Activated B cell treated with CpG ODN at 0.5 μM for 24 hours (primary cell): Measurements from ENCODE around the gene CD207. TPM values are rescaled to one million over a fixed set of nuclear protein-coding genes. Genes with fewer than 3 reads are reported as not detected.

Source experiments
- ATAC-seq: fragments of 200-7000 bp; cut with Tn5 transposase; one replicate; pipeline ENCODE4 v1.10.0; 2021; ENCODE audit warnings: low read depth, mild to moderate bottlenecking, moderate library complexity
- CTCF ChIA-PET: fragments of 350-600 bp; sonication (Branson Sonifier 250); formaldehyde crosslinking; loops from one replicate; lab custom pipeline; 2021; ENCODE audit warnings: antibody characterized with exemption; lab: Charles Lee
- POLR2A ChIA-PET: fragments of 350-600 bp; sonication (Branson Sonifier 250); formaldehyde crosslinking; loops from one replicate; lab custom pipeline; 2021; ENCODE audit warnings: antibody characterized with exemption; lab: Charles Lee
- DNase-seq: peaks from one replicate; pipeline ENCODE4 v3.0.0; 2022
- H3K27ac Mint-ChIP-seq: one replicate; pipeline ENCODE4 v1.8.0; 2020; ENCODE audit warnings: mixed read lengths
- H3K27me3 Mint-ChIP-seq: one replicate; pipeline ENCODE4 v1.8.0; 2021; ENCODE audit warnings: mixed read lengths
- H3K36me3 Mint-ChIP-seq: one replicate; pipeline ENCODE4 v1.8.0; 2021; ENCODE audit warnings: low read depth, mixed read lengths
- H3K4me1 Mint-ChIP-seq: one replicate; pipeline ENCODE4 v1.8.0; 2021; ENCODE audit warnings: mixed read lengths
- H3K4me3 Mint-ChIP-seq: one replicate; pipeline ENCODE4 v1.8.0; 2020; ENCODE audit warnings: mild to moderate bottlenecking, mixed read lengths
- H3K9me3 Mint-ChIP-seq: one replicate; pipeline ENCODE4 v1.8.0; 2020; ENCODE audit warnings: mixed read lengths
- intact Hi-C: fragments of 100-400 bp; cut with micrococcal nuclease; formaldehyde crosslinking; loops from one replicate; pipeline ENCODE4 v1.15.1; 2024
- total RNA-seq: library from RNA; stranded (reverse); gene quantifications from 2 replicates; pipeline ENCODE4 v1.2.3, GENCODE V29; 2022
- TF ChIP-seq, protein P1 (sequence below): fragments of 200-600 bp; IDR thresholded peaks from one replicate; pipeline ENCODE4 v1.8.0; 2022; ENCODE audit warnings: antibody characterized with exemption, mild to moderate bottlenecking

The CD207 gene
- total RNA-seq, 1 donor from 2014 or later, result not detected

GRCh38 chr2:70808983-70809958, 26.3 kb downstream of the CD207 start:
- no peak overlapping the region for H3K4me3 Mint-ChIP-seq
- CTCF ChIA-PET, result no interaction called here
- ATAC-seq, result no peak
- H3K36me3 Mint-ChIP-seq, result no peaks in the 10 kb centered on the region
- POLR2A ChIA-PET, result no interaction called here
- no peak overlapping the region for H3K27ac Mint-ChIP-seq
- no peaks in the 10 kb centered on the region for H3K4me1 Mint-ChIP-seq
- TF ChIP-seq, protein P1, sequence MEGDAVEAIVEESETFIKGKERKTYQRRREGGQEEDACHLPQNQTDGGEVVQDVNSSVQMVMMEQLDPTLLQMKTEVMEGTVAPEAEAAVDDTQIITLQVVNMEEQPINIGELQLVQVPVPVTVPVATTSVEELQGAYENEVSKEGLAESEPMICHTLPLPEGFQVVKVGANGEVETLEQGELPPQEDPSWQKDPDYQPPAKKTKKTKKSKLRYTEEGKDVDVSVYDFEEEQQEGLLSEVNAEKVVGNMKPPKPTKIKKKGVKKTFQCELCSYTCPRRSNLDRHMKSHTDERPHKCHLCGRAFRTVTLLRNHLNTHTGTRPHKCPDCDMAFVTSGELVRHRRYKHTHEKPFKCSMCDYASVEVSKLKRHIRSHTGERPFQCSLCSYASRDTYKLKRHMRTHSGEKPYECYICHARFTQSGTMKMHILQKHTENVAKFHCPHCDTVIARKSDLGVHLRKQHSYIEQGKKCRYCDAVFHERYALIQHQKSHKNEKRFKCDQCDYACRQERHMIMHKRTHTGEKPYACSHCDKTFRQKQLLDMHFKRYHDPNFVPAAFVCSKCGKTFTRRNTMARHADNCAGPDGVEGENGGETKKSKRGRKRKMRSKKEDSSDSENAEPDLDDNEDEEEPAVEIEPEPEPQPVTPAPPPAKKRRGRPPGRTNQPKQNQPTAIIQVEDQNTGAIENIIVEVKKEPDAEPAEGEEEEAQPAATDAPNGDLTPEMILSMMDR, result no peak
- no peak for DNase-seq
- peaks cover 5% of the 10 kb centered on the region for H3K27me3 Mint-ChIP-seq
- intact Hi-C loops, result no loop called here
- H3K9me3 Mint-ChIP-seq, result no peaks in the 10 kb centered on the region

DNA sequence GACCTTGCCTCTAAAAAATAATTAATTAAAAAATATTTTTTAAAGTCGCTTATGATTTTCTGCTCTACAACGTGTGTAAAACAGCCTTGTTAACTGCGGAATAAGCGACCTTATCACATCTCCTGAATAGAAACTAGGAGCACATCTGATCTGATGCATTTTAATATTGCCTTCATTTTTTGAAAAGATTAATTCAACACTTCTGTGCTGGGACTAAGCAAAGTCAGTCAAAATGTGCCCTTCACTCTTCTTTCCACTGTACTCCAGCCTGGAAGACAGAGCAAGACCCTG, 27.8 kb downstream of the CD207 start:
- Mint-ChIP-seq H3K27ac (no peak overlapping the region), H3K4me3 (no peak overlapping the region), H3K9me3 (no peaks in the 10 kb centered on the region), H3K4me1 (no peaks in the 10 kb centered on the region), H3K36me3 (no peaks in the 10 kb centered on the region), H3K27me3 (peaks cover 8% of the 10 kb centered on the region)
- TF ChIP-seq, protein P1, result no peak
- DNase-seq, result no peak
- ATAC-seq, result no peak
- ChIA-PET CTCF (no interaction called here), POLR2A (no interaction called here)
- intact Hi-C loops, result no loop called here

GRCh38 chr2:70807102-70807827, 28.4 kb downstream of the CD207 start:
- TF ChIP-seq, protein P1, result no peak
- H3K36me3 Mint-ChIP-seq, result no peaks in the 10 kb centered on the region
- DNase-seq, result no peak
- intact Hi-C loops, result no loop called here
- no peak for ATAC-seq
- H3K27ac Mint-ChIP-seq, result no peak overlapping the region
- no peaks in the 10 kb centered on the region for H3K4me1 Mint-ChIP-seq
- H3K27me3 Mint-ChIP-seq, result peaks cover 8% of the 10 kb centered on the region
- POLR2A ChIA-PET, result no interaction called here
- no peaks in the 10 kb centered on the region for H3K9me3 Mint-ChIP-seq
- CTCF ChIA-PET, result no interaction called here
- no peak overlapping the region for H3K4me3 Mint-ChIP-seq

- DNase-seq (no peak), ATAC-seq (no peak)
- Mint-ChIP-seq H3K27me3 (peaks cover 8% of the 10 kb centered on the region), H3K4me3 (no peak overlapping the region), H3K36me3 (no peaks in the 10 kb centered on the region), H3K4me1 (no peaks in the 10 kb centered on the region), H3K27ac (no peak overlapping the region), H3K9me3 (no peaks in the 10 kb centered on the region)
- ChIA-PET CTCF (no interaction called here), POLR2A (interaction anchor here (0.7 kb wide), 1 partner anchor 327 kb away, joined by 3 read pairs; no protein-coding TSS in a partner anchor)
- intact Hi-C loops, result no loop called here
- TF ChIP-seq, protein P1, result no peak
Observed at GRCh38 chr2:70806620-70807019, 29.0 kb downstream of the CD207 start.

DNA sequence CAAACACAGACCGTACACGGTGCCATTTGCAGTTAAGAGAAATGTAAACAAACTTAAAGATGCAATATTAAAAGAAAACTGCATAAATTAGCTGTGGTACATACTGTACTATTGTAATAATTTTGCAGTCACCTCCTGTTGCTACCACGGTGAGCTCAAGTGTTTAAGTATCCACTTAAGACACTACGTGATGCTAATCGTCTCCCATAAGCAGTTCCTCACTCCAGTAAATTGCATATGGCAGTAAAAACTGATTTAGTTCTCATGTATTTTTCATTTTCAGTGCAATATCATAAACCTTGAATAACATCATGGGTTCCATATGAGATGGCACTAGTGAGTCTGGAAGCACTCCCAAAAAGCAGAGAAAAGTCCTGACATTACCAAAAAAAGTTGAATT, 29.6 kb downstream of the CD207 start:
- Mint-ChIP-seq H3K9me3 (no peaks in the 10 kb centered on the region), H3K27ac (no peak overlapping the region), H3K4me1 (no peaks in the 10 kb centered on the region), H3K36me3 (no peaks in the 10 kb centered on the region), H3K27me3 (peaks cover 12% of the 10 kb centered on the region), H3K4me3 (no peak overlapping the region)
- ChIA-PET CTCF (no interaction called here), POLR2A (interaction anchor here (0.7 kb wide), 1 partner anchor 327 kb away, joined by 3 read pairs; no protein-coding TSS in a partner anchor)
- intact Hi-C loops, result no loop called here
- TF ChIP-seq, protein P1, result no peak
- DNase-seq (no peak), ATAC-seq (no peak)
